GM12878 (cell line): ENCODE results near the gene C17orf113. TPM values are rescaled to one million over a fixed set of nuclear protein-coding genes. Genes with fewer than 3 reads are reported as not detected.

Experiments
- ATAC-seq: fragments of 200-7000 bp; cut with Tn5 transposase; 3 replicates; pipeline ENCODE4 v1.9.1; 2020; ENCODE audit warnings: mild to moderate bottlenecking, moderate library complexity
- BruUV-seq: library from RNA; stranded (reverse); fragments of 400-500 nt; replicated peaks from 2 replicates; lab custom pipeline; 2021; lab: Mats Ljungman, UMichigan
- CTCF ChIA-PET: fragments of 300-600 bp; sonication (Branson Sonifier 250); formaldehyde crosslinking; extraction: SDS; loops from one replicate; lab custom pipeline; 2021; ENCODE audit warnings: inconsistent platforms; lab: Yijun Ruan, JAX
- POLR2A ChIA-PET: fragments of 350-600 bp; formaldehyde crosslinking; extraction: SDS; loops from one replicate; lab custom pipeline; 2021; ENCODE audit warnings: inconsistent platforms; lab: Charles Lee
- RAD21 ChIA-PET: fragments of 300-600 bp; sonication (Branson Sonifier 250); formaldehyde crosslinking; loops from one replicate; lab custom pipeline; 2023; ENCODE audit warnings: antibody characterized with exemption; ENCODE audit not compliant: unreplicated experiment; lab: Charles Lee
- SMC1A ChIA-PET: fragments of 300-600 bp; sonication (Branson Sonifier 250); formaldehyde crosslinking; loops from one replicate; lab custom pipeline; 2023; ENCODE audit not compliant: unreplicated experiment, uncharacterized antibody; lab: Charles Lee
- DNase-seq: peaks from one replicate; pipeline ENCODE4 v3.0.0-alpha.2; 2011; ENCODE audit warnings: low read depth, low spot score
- FAIRE-seq: peaks from 3 replicates; lab custom pipeline; 2011; peaks lifted over from hg19 to GRCh38; lab: Jason Lieb, UNC
- H2AFZ ChIP-seq: 2 replicates; pipeline ENCODE4 v1.6.0; 2011; ENCODE audit warnings: low read depth, low read length, control low read depth; ENCODE audit not compliant: control insufficient read depth
- H3K27ac ChIP-seq: 2 replicates; pipeline ENCODE4 v1.5.1; 2011; ENCODE audit warnings: control low read depth; ENCODE audit not compliant: control insufficient read depth, insufficient read depth
- H3K27me3 ChIP-seq, 2 experiments: replicated peaks in 1 of 2; 2 replicates each; pipeline versions ENCODE4 v1.6.0 to v1.6.1; 2011; ENCODE audit warnings: low read length in 1 of 2; ENCODE audit not compliant: control insufficient read depth in 2 of 2, insufficient read depth in 2 of 2
- H3K36me3 ChIP-seq, 2 experiments: 2 replicates each; pipeline ENCODE4 v1.5.1; 2011; ENCODE audit warnings: low read length in 1 of 2; ENCODE audit not compliant: control insufficient read depth in 2 of 2, insufficient read depth in 2 of 2
- H3K4me1 ChIP-seq: 2 replicates; pipeline ENCODE4 v1.6.1; 2011; ENCODE audit warnings: mild to moderate bottlenecking, low read length, moderate library complexity, mixed read lengths; ENCODE audit not compliant: control insufficient read depth, insufficient read depth
- H3K4me2 ChIP-seq: 2 replicates; pipeline ENCODE4 v1.6.0; 2011; ENCODE audit warnings: control low read depth; ENCODE audit not compliant: control insufficient read depth, insufficient read depth
- H3K4me3 ChIP-seq: fragments of 200-600 bp; sonication (generic); 2 replicates; pipeline ENCODE4 v1.5.1; 2016
- H3K79me2 ChIP-seq: 2 replicates; pipeline ENCODE4 v1.6.0; 2011; ENCODE audit warnings: low read length; ENCODE audit not compliant: control insufficient read depth, insufficient read depth
- H3K9ac ChIP-seq: 2 replicates; pipeline ENCODE4 v1.8.0; 2011; ENCODE audit warnings: low read length, control low read depth, mixed read lengths; ENCODE audit not compliant: control insufficient read depth, insufficient read depth
- H3K9me3 ChIP-seq: replicated peaks from 3 replicates; pipeline ENCODE4 v1.5.1; 2011; ENCODE audit warnings: mild to moderate bottlenecking, low read length; ENCODE audit not compliant: control insufficient read depth, insufficient read depth
- H4K20me1 ChIP-seq: 2 replicates; pipeline ENCODE4 v1.6.0; 2011; ENCODE audit not compliant: control insufficient read depth, insufficient read depth
- BRCA1 ChIP-seq: IDR thresholded peaks from 2 replicates; pipeline ENCODE4 v1.6.1; 2011; ENCODE audit warnings: low read depth, low read length, improper control_type of control experiment
- CBX5 ChIP-seq: sonication (generic); IDR thresholded peaks from 2 replicates; pipeline ENCODE4 v1.6.1; 2016; ENCODE audit warnings: low read depth, moderate library complexity, mild to moderate bottlenecking, inconsistent platforms
- CHD1 ChIP-seq: IDR thresholded peaks from 2 replicates; pipeline ENCODE4 v1.6.1; 2012; ENCODE audit warnings: low read depth, low read length, improper control_type of control experiment
- IKZF2 ChIP-seq, 2 experiments: fragments of 450-650 bp; IDR thresholded peaks; 2 replicates each; pipeline ENCODE4 v1.6.1; 2017; ENCODE audit warnings: mild to moderate bottlenecking in 2 of 2, moderate library complexity in 2 of 2
- KLF5 ChIP-seq: fragments of 450-650 bp; IDR thresholded peaks from 2 replicates; pipeline ENCODE4 v1.6.1; 2014; ENCODE audit warnings: mild to moderate bottlenecking; ENCODE audit not compliant: partially characterized antibody
- MXI1 ChIP-seq: fragments of 150-350 bp; IDR thresholded peaks from 2 replicates; pipeline ENCODE4 v1.6.1; 2011; ENCODE audit warnings: low read depth, mild to moderate bottlenecking, inconsistent platforms, low read length, improper control_type of control experiment
- NR2C2 ChIP-seq: IDR thresholded peaks from 2 replicates; pipeline ENCODE4 v1.6.1; 2011; ENCODE audit warnings: borderline replicate concordance, low read depth; ENCODE audit not compliant: control insufficient read depth, insufficient read length
- SMC3 ChIP-seq: IDR thresholded peaks from 2 replicates; pipeline ENCODE4 v1.6.1; 2011; ENCODE audit warnings: low read length, improper control_type of control experiment, borderline replicate concordance
- SREBF2 ChIP-seq: IDR thresholded peaks from 2 replicates; pipeline ENCODE4 v1.6.1; 2012; ENCODE audit warnings: mild to moderate bottlenecking, low read length
- TAF1 ChIP-seq: IDR thresholded peaks from 2 replicates; pipeline ENCODE4 v1.6.1; 2011; ENCODE audit warnings: mild to moderate bottlenecking, low read depth, low read length, borderline replicate concordance
- WRNIP1 ChIP-seq: IDR thresholded peaks from 2 replicates; pipeline ENCODE4 v1.6.1; 2011; ENCODE audit warnings: low read depth, low read length, improper control_type of control experiment, borderline replicate concordance
- ZBED1 ChIP-seq: IDR thresholded peaks from 2 replicates; pipeline ENCODE4 v1.6.1; 2016; ENCODE audit warnings: borderline replicate concordance
- ZNF24 ChIP-seq: fragments of 450-650 bp; IDR thresholded peaks from 2 replicates; pipeline ENCODE4 v1.6.1; 2017; ENCODE audit warnings: antibody characterized with exemption, mild to moderate bottlenecking
- WGBS: methylation state at CpG from one replicate; pipeline ENCODE4 v1.1.6; 2016; ENCODE audit warnings: low lambda C conversion rate; ENCODE audit not compliant: insufficient replicate concordance, insufficient coverage; ENCODE audit errors: missing lambda C conversion rate; 5-methylcytosine and 5-hydroxymethylcytosine counted together
- in situ Hi-C: fragments of 300-500 bp; cut with MboI; formaldehyde crosslinking; loops from 9 replicates; pipeline ENCODE4 v1.14.3; 2018; ENCODE audit warnings: mixed read lengths
- intact Hi-C: fragments of 100-400 bp; cut with micrococcal nuclease; formaldehyde crosslinking; loops from one replicate; pipeline ENCODE4 v1.14.2; 2022; ENCODE audit not compliant: unreplicated experiment
- polyA plus RNA-seq, 11 experiments: library from polyadenylated mRNA; depleted of rRNA in 4 of 11; unstranded in 6 of 11; stranded (reverse) in 5 of 11; fragments of >200 nt; fragmentation: Nextera tagmentation in 4 of 11; fragmentation: Illumina TruSeq in 1 of 11; extraction: Ambion mirVana in 4 of 11; extraction: Trizol in 1 of 11; gene quantifications; 1 replicate in 1 of 11; 2 replicates in 10 of 11; pipeline versions ENCODE4 v1.2.1 to v1.2.3, GENCODE V29; 2011 to 2016; ENCODE audit warnings: inconsistent platforms in 2 of 11, missing spikeins in 2 of 11, low read depth in 1 of 11
- total RNA-seq, 4 experiments: library from RNA; depleted of rRNA in 3 of 4; stranded (reverse); fragments of >200 nt in 3 of 4; fragmentation: Illumina TruSeq in 1 of 4; extraction: Trizol in 1 of 4; gene quantifications; 2 replicates each; pipeline versions ENCODE4 v1.2.1 to v1.2.3, GENCODE V29; 2013 to 2021
- TF ChIP-seq, protein P1 (sequence below): IDR thresholded peaks from 2 replicates; pipeline ENCODE4 v1.6.1; 2011; ENCODE audit warnings: low read depth, low read length, improper control_type of control experiment, borderline replicate concordance
- TF ChIP-seq, protein P2 (sequence below): IDR thresholded peaks from 2 replicates; pipeline ENCODE4 v1.6.1; 2012; ENCODE audit warnings: low read depth, low read length, improper control_type of control experiment
- TF ChIP-seq, protein P3 (sequence below): IDR thresholded peaks from 2 replicates; pipeline ENCODE4 v1.6.1; 2012; ENCODE audit warnings: low read depth, low read length, improper control_type of control experiment
- TF ChIP-seq, protein P4 (sequence below): fragments of 450-650 bp; IDR thresholded peaks from 2 replicates; pipeline ENCODE4 v1.6.1; 2017; ENCODE audit warnings: mild to moderate bottlenecking, moderate library complexity

Gene C17orf113
- total and polyA plus RNA-seq, 10 of the 15 experiments (the other 5 are each of a cell fraction or from before 2014, with no cell fraction given) = 0.03 to 0.17 (median 0.08) TPM; not detected in 3

GRCh38 chr17:42081516-42082129 is 31.2 kb upstream of the C17orf113 start:
- Histone ChIP-seq H3K4me1 (no peaks in the 10 kb centered on the region), H2AFZ (no peak overlapping the region), H3K36me3 (no peaks in the 10 kb centered on the region), H3K4me3 (no peak overlapping the region), H3K27me3 (no peaks in the 10 kb centered on the region), H3K4me2 (no peak overlapping the region), H3K9me3 (no peaks in the 10 kb centered on the region), H3K9ac (no peak overlapping the region), H4K20me1 (no peaks in the 10 kb centered on the region), H3K27ac (no peak overlapping the region), H3K79me2 (no peaks in the 10 kb centered on the region)
- 17% methylated on average over 9 of the region's 9 CpGs for WGBS
- ChIA-PET RAD21 (no interaction called here), CTCF (no interaction called here), SMC1A (no interaction called here), POLR2A (no interaction called here)
- no peak for TF ChIP-seq BRCA1
- TF ChIP-seq IKZF2 (IDR thresholded peaks at IDR 0.05) = no peak
- TF ChIP-seq ZBED1 = no peak
- no peak for TF ChIP-seq CHD1
- TF ChIP-seq, protein P1, sequence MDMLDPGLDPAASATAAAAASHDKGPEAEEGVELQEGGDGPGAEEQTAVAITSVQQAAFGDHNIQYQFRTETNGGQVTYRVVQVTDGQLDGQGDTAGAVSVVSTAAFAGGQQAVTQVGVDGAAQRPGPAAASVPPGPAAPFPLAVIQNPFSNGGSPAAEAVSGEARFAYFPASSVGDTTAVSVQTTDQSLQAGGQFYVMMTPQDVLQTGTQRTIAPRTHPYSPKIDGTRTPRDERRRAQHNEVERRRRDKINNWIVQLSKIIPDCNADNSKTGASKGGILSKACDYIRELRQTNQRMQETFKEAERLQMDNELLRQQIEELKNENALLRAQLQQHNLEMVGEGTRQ = no peak
- TF ChIP-seq, protein P2, sequence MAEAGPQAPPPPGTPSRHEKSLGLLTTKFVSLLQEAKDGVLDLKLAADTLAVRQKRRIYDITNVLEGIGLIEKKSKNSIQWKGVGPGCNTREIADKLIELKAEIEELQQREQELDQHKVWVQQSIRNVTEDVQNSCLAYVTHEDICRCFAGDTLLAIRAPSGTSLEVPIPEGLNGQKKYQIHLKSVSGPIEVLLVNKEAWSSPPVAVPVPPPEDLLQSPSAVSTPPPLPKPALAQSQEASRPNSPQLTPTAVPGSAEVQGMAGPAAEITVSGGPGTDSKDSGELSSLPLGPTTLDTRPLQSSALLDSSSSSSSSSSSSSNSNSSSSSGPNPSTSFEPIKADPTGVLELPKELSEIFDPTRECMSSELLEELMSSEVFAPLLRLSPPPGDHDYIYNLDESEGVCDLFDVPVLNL = no peak
- no peak for TF ChIP-seq MXI1
- no peak for TF ChIP-seq CBX5
- TF ChIP-seq, protein P3, sequence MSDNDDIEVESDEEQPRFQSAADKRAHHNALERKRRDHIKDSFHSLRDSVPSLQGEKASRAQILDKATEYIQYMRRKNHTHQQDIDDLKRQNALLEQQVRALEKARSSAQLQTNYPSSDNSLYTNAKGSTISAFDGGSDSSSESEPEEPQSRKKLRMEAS = no peak
- no peak for TF ChIP-seq SREBF2
- no peak for TF ChIP-seq SMC3
- no peak for TF ChIP-seq TAF1
- TF ChIP-seq KLF5 = no peak
- TF ChIP-seq WRNIP1 = no peak
- TF ChIP-seq, protein P4, sequence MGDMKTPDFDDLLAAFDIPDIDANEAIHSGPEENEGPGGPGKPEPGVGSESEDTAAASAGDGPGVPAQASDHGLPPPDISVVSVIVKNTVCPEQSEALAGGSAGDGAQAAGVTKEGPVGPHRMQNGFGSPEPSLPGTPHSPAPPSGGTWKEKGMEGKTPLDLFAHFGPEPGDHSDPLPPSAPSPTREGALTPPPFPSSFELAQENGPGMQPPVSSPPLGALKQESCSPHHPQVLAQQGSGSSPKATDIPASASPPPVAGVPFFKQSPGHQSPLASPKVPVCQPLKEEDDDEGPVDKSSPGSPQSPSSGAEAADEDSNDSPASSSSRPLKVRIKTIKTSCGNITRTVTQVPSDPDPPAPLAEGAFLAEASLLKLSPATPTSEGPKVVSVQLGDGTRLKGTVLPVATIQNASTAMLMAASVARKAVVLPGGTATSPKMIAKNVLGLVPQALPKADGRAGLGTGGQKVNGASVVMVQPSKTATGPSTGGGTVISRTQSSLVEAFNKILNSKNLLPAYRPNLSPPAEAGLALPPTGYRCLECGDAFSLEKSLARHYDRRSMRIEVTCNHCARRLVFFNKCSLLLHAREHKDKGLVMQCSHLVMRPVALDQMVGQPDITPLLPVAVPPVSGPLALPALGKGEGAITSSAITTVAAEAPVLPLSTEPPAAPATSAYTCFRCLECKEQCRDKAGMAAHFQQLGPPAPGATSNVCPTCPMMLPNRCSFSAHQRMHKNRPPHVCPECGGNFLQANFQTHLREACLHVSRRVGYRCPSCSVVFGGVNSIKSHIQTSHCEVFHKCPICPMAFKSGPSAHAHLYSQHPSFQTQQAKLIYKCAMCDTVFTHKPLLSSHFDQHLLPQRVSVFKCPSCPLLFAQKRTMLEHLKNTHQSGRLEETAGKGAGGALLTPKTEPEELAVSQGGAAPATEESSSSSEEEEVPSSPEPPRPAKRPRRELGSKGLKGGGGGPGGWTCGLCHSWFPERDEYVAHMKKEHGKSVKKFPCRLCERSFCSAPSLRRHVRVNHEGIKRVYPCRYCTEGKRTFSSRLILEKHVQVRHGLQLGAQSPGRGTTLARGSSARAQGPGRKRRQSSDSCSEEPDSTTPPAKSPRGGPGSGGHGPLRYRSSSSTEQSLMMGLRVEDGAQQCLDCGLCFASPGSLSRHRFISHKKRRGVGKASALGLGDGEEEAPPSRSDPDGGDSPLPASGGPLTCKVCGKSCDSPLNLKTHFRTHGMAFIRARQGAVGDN = no peak
- no peak for TF ChIP-seq ZNF24
- no peak for TF ChIP-seq NR2C2
- intact Hi-C loops (no loop called here), in situ Hi-C loops (no loop called here)
- BruUV-seq = no TSS peak
- ATAC-seq (no peak), DNase-seq (no peak), FAIRE-seq (no peak)
